C4-2B (cell line): ENCODE data around the gene COQ5.

Source experiments
- CTCF ChIP-seq: fragments of 450-650 bp; conservative IDR thresholded peaks from 2 replicates; pipeline ENCODE4 v1.5.1; 2017; ENCODE audit warnings: mild to moderate bottlenecking
- ZFX ChIP-seq: fragments of 450-650 bp; IDR thresholded peaks from 2 replicates; pipeline ENCODE4 v1.6.1; 2017

- TF ChIP-seq CTCF (no peak), ZFX (no peak)
Measured at GRCh38 chr12:120546050-120546386, 17.1 kb upstream of the COQ5 start.
